OCI-LY3 (cell line): Measurements from ENCODE around the gene UBE2K.

ENCODE experiments used
- EZH2phosphoT487 ChIP-seq: fragments of 200-600 bp; shearing (Covaris generic); IDR thresholded peaks from 2 replicates; pipeline ENCODE4 v1.6.1; 2018; ENCODE audit warnings: antibody characterized with exemption, mixed run types, low read depth
- TF ChIP-seq, protein P1 (sequence below): fragments of 200-600, 300-600 bp; sonication (generic); IDR thresholded peaks from 2 replicates; pipeline ENCODE4 v1.5.1; 2014; ENCODE audit warnings: antibody characterized with exemption, low read length, low read depth

DNA sequence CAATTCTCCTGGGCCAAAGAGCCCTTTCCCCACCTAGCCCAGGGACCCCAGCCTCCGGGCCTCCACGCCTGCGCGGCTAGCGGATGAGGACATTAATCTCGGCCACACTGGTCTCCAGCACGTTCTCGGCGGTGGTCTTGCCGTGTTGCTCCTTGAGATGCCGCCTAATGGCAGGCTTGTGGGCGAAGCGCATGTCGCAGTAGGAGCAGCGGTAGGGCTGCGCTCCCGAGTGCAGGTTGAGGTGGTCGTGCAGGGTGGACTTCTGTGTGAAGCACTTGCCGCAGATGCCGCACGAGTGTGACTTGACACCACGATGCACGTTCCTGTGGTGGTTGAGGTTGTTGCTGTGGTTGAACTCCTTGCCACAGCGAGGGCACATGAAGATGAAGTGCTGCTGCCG is 72.1 kb downstream of the UBE2K start:
- TF ChIP-seq, protein P1, sequence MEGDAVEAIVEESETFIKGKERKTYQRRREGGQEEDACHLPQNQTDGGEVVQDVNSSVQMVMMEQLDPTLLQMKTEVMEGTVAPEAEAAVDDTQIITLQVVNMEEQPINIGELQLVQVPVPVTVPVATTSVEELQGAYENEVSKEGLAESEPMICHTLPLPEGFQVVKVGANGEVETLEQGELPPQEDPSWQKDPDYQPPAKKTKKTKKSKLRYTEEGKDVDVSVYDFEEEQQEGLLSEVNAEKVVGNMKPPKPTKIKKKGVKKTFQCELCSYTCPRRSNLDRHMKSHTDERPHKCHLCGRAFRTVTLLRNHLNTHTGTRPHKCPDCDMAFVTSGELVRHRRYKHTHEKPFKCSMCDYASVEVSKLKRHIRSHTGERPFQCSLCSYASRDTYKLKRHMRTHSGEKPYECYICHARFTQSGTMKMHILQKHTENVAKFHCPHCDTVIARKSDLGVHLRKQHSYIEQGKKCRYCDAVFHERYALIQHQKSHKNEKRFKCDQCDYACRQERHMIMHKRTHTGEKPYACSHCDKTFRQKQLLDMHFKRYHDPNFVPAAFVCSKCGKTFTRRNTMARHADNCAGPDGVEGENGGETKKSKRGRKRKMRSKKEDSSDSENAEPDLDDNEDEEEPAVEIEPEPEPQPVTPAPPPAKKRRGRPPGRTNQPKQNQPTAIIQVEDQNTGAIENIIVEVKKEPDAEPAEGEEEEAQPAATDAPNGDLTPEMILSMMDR, result no peak
- no peak for TF ChIP-seq EZH2phosphoT487
